GM12892 (cell line): ENCODE results near the gene TRIOBP.

Experiments
- POLR2A ChIP-seq: IDR thresholded peaks from 2 replicates; pipeline ENCODE4 v1.6.1; 2011; ENCODE audit warnings: low read depth, low read length, control low read depth
- POLR2AphosphoS5 ChIP-seq: IDR thresholded peaks from 2 replicates; pipeline ENCODE4 v1.6.1; 2011; ENCODE audit warnings: low read depth, low read length, control low read depth
- TAF1 ChIP-seq: IDR thresholded peaks from 2 replicates; pipeline ENCODE4 v1.6.1; 2011; ENCODE audit warnings: low read depth, mild to moderate bottlenecking, control low read depth, low read length, borderline replicate concordance

DNA sequence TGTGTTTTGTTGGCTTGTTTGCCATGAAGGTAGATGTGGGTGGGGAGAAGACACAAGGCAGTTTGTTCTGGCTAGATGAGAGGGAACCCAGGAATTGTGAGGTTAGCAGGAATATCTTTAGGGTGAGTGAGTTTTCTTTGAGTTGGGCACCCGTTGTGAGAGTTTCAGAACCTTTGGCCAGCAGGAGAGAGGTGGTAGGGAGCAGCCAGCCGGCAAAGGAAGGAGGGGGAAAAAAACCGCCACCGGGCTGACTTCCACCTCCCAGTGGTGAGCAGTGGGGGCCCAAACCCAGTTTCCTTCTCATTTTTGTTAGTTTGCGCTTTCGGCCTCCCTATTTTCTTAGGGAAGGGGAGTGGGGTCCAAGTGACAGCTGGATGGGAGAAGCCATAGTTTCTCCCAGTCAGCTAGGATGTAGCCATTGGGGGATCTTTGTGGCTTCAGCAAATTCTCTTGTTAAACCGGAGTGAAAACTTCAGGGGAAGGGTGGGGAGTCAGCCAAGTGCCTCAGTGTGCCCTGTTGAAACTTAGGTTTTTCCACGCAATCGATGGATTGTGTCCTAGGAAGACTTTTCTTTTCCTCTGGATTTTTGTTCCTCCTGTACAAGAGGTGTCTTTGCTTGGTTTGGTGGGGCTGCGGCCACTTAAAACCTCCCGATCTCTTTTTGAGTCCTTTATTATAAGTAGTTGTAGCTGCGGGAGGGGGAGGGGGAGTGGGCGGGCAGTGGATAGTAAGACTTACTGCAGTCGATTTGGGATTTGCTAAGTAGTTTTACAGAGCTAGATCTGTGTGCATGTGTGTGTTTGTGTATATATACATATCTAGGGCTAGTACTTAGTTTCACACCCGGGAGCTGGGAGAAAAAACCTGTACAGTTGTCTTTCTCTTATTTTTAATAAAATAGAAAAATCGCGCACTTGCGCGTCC is 109.8 kb downstream of the TRIOBP start:
- TF ChIP-seq POLR2A (no peak), POLR2AphosphoS5 (no peak), TAF1 (no peak)
